ENCODE results near the gene CNR2.

DNA sequence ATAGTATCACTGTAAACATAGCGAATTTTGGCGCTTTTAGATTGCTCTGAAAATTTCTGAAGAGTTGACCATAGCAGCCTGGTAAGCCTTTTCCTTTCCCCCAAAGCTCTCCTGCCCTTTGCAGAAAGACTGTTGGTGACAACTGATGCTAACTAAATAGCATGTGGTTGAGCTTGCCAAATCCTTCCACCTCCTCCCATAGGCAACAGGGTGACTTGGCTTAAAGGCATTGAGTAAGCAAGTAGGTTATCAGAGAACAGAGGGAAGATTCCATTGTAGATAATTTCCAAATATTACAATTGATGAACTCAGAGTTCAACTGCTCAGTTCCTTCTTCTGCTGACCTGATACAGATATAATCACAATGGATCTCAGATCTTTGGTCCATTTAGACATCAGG lies 68.0 kb downstream of the CNR2 start:
- TF ChIP-seq, protein P1, sequence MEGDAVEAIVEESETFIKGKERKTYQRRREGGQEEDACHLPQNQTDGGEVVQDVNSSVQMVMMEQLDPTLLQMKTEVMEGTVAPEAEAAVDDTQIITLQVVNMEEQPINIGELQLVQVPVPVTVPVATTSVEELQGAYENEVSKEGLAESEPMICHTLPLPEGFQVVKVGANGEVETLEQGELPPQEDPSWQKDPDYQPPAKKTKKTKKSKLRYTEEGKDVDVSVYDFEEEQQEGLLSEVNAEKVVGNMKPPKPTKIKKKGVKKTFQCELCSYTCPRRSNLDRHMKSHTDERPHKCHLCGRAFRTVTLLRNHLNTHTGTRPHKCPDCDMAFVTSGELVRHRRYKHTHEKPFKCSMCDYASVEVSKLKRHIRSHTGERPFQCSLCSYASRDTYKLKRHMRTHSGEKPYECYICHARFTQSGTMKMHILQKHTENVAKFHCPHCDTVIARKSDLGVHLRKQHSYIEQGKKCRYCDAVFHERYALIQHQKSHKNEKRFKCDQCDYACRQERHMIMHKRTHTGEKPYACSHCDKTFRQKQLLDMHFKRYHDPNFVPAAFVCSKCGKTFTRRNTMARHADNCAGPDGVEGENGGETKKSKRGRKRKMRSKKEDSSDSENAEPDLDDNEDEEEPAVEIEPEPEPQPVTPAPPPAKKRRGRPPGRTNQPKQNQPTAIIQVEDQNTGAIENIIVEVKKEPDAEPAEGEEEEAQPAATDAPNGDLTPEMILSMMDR (IDR thresholded peaks at IDR 0.05), result no peak
- TF ChIP-seq POLR2A (IDR thresholded peaks at IDR 0.05), result no peak

All from body of pancreas (tissue), 4 donors.